GM12874 (cell line): ENCODE measurements around the gene BTF3.

Source experiments
- CTCF ChIP-seq: IDR thresholded peaks from 2 replicates; pipeline ENCODE4 v1.5.1; 2011; ENCODE audit warnings: low read depth, mild to moderate bottlenecking, control low read depth, low read length, moderate library complexity; ENCODE audit not compliant: insufficient read depth

The BTF3 gene

GRCh38 chr5:73480500-73480899 is 17.7 kb upstream of the BTF3 start:
- no peak for TF ChIP-seq CTCF

GRCh38 chr5:73482383-73483136 is 15.7 kb upstream of the BTF3 start:
- no peak for TF ChIP-seq CTCF

- no peak for TF ChIP-seq CTCF
These were observed 14.6 kb upstream of the BTF3 start for GRCh38 chr5:73483676-73484075.

- no peak for TF ChIP-seq CTCF
These were observed 13.7 kb upstream of the BTF3 start for GRCh38 chr5:73484511-73484910.

GRCh38 chr5:73485715-73486114 is 12.5 kb upstream of the BTF3 start:
- no peak for TF ChIP-seq CTCF

- TF ChIP-seq CTCF, result no peak
These were observed 11.9 kb upstream of the BTF3 start for GRCh38 chr5:73486119-73486899.

GRCh38 chr5:73487815-73488214 is 10.4 kb upstream of the BTF3 start:
- TF ChIP-seq CTCF, result no peak
